ENCODE data around the gene NDUFAF8. TPM values are rescaled to one million over a fixed set of nuclear protein-coding genes. Genes with fewer than 3 reads are reported as not detected.

The NDUFAF8 gene
- total and polyA plus RNA-seq, 7 experiments from 2014 or later, result 34.2 to 85.9 (median 45.1) TPM

GRCh38 chr17:81254955-81255717 is 16.0 kb downstream of the NDUFAF8 start:
- no peak overlapping the region for H3K4me3 ChIP-seq (ENCODE audit: low read length)
- ATAC-seq, result peak; percentile 47
- peaks cover 6 to 10% (median 7%) of the 10 kb centered on the region in 7 donors for H3K4me1 Mint-ChIP-seq
- peaks cover 4 to 15% (median 7%) of the 10 kb centered on the region in 5 donors for H3K36me3 Mint-ChIP-seq
- H3K27me3 Mint-ChIP-seq, result no peaks in the 10 kb centered on the region
- ChIA-PET CTCF (interaction anchor here (0.8 to 2.0 kb wide), 2 partner anchors 227 to 230 kb away, joined by 3 to 5 read pairs; no protein-coding TSS in a partner anchor), POLR2A (no interaction called here)
- H3K4me1 ChIP-seq (ENCODE audit: control insufficient read depth in 2 of 2, insufficient read depth in 2 of 2, low read length in 2 of 2), result no peaks in the 10 kb centered on the region
- H3K9me3 ChIP-seq (ENCODE audit: control insufficient read depth in 2 of 3, low read length in 3 of 3), result no peaks in the 10 kb centered on the region
- H3K4me3 Mint-ChIP-seq, result no peak overlapping the region
- no peak overlapping the region for H3K27ac ChIP-seq (ENCODE audit: low read depth, low read length)
- H3K36me3 ChIP-seq (ENCODE audit: control insufficient read depth in 2 of 3, insufficient read depth in 3 of 3, low read length in 3 of 3), result peaks cover 0 to 82% (median 7%) of the 10 kb centered on the region in 3 experiments
- no peak overlapping the region for H3K27ac Mint-ChIP-seq
- intact Hi-C loops (cut with micrococcal nuclease), result loop anchor here in 1 of 2 donors (10.0 kb wide), 1 partner anchor 130 kb away; no protein-coding TSS in a partner anchor
- no peak for DNase-seq
- no peaks in the 10 kb centered on the region for H3K27me3 ChIP-seq (ENCODE audit: control insufficient read depth in 2 of 2, insufficient read depth in 2 of 2, low read length in 2 of 2)
- peaks cover 0 to 5% (median 0%) of the 10 kb centered on the region in 11 donors for H3K9me3 Mint-ChIP-seq

GRCh38 chr17:81256616-81257015 is 17.5 kb downstream of the NDUFAF8 start:
- peaks cover 6 to 10% (median 7%) of the 10 kb centered on the region in 7 donors for H3K4me1 Mint-ChIP-seq
- H3K36me3 Mint-ChIP-seq, result peaks cover 4 to 11% (median 7%) of the 10 kb centered on the region in 5 donors
- Histone ChIP-seq H3K4me3 (ENCODE audit: low read length) (no peak overlapping the region), H3K36me3 (ENCODE audit: control insufficient read depth in 2 of 3, insufficient read depth in 3 of 3, low read length in 3 of 3) (peaks cover 0 to 82% (median 4%) of the 10 kb centered on the region in 3 experiments), H3K9me3 (ENCODE audit: control insufficient read depth in 2 of 3, low read length in 3 of 3) (no peaks in the 10 kb centered on the region), H3K27me3 (ENCODE audit: control insufficient read depth in 2 of 2, insufficient read depth in 2 of 2, low read length in 2 of 2) (no peaks in the 10 kb centered on the region), H3K4me1 (ENCODE audit: control insufficient read depth in 2 of 2, insufficient read depth in 2 of 2, low read length in 2 of 2) (no peaks in the 10 kb centered on the region), H3K27ac (ENCODE audit: low read depth, low read length) (no peak overlapping the region)
- CTCF ChIA-PET, result interaction anchor here (0.6 to 0.8 kb wide), 2 partner anchors 165 to 228 kb away, joined by 3 to 4 read pairs; no protein-coding TSS in a partner anchor
- intact Hi-C loops (cut with micrococcal nuclease), result loop anchor here in 1 of 2 donors (10.0 kb wide), 1 partner anchor 128 kb away; no protein-coding TSS in a partner anchor
- POLR2A ChIA-PET, result no interaction called here
- H3K4me3 Mint-ChIP-seq, result peak overlapping the region in 1 of 10 donors; percentile 14
- no peak overlapping the region for H3K27ac Mint-ChIP-seq
- H3K9me3 Mint-ChIP-seq, result peaks cover 0 to 3% (median 0%) of the 10 kb centered on the region in 11 donors
- ATAC-seq, result no peak
- H3K27me3 Mint-ChIP-seq, result no peaks in the 10 kb centered on the region
- no peak for DNase-seq

GRCh38 chr17:81257533-81257932 is 18.4 kb downstream of the NDUFAF8 start:
- H3K9me3 ChIP-seq (ENCODE audit: control insufficient read depth in 2 of 3, low read length in 3 of 3), result no peaks in the 10 kb centered on the region
- peaks cover 6 to 10% (median 7%) of the 10 kb centered on the region in 7 donors for H3K4me1 Mint-ChIP-seq
- H3K4me3 Mint-ChIP-seq, result no peak overlapping the region
- POLR2A ChIA-PET, result no interaction called here
- no peak for DNase-seq
- peaks cover 0 to 3% (median 0%) of the 10 kb centered on the region in 11 donors for H3K9me3 Mint-ChIP-seq
- no peak overlapping the region for H3K4me3 ChIP-seq (ENCODE audit: low read length)
- intact Hi-C loops (cut with micrococcal nuclease), result loop anchor here in 1 of 2 donors (10.0 kb wide), 1 partner anchor 127 kb away; no protein-coding TSS in a partner anchor
- H3K36me3 ChIP-seq (ENCODE audit: control insufficient read depth in 2 of 3, insufficient read depth in 3 of 3, low read length in 3 of 3), result peaks cover 0 to 82% (median 2%) of the 10 kb centered on the region in 3 experiments
- CTCF ChIA-PET, result no interaction called here
- no peak overlapping the region for H3K27ac ChIP-seq (ENCODE audit: low read depth, low read length)
- H3K4me1 ChIP-seq (ENCODE audit: control insufficient read depth in 2 of 2, insufficient read depth in 2 of 2, low read length in 2 of 2), result no peaks in the 10 kb centered on the region
- H3K36me3 Mint-ChIP-seq, result peaks cover 4 to 13% (median 7%) of the 10 kb centered on the region in 5 donors
- H3K27ac Mint-ChIP-seq, result peak overlapping the region in 1 of 9 donors; percentile 43
- H3K27me3 ChIP-seq (ENCODE audit: control insufficient read depth in 2 of 2, insufficient read depth in 2 of 2, low read length in 2 of 2), result no peaks in the 10 kb centered on the region
- H3K27me3 Mint-ChIP-seq, result no peaks in the 10 kb centered on the region
- no peak for ATAC-seq

GRCh38 chr17:81258292-81258691 is 19.2 kb downstream of the NDUFAF8 start:
- intact Hi-C loops (cut with micrococcal nuclease), result loop anchor here in 1 of 2 donors (10.0 kb wide), 1 partner anchor 127 kb away; no protein-coding TSS in a partner anchor
- H3K27ac Mint-ChIP-seq, result no peak overlapping the region
- CTCF ChIA-PET, result interaction anchor here (0.6 to 1.2 kb wide), 2 partner anchors 226 to 752 kb away, joined by 3 read pairs; no protein-coding TSS in a partner anchor

GRCh38 chr17:81259058-81259605 is 20.0 kb downstream of the NDUFAF8 start:
- Mint-ChIP-seq H3K27ac (no peak overlapping the region), H3K9me3 (no peaks in the 10 kb centered on the region), H3K36me3 (peaks cover 0 to 13% (median 0%) of the 10 kb centered on the region in 5 donors), H3K4me1 (no peaks in the 10 kb centered on the region), H3K27me3 (no peaks in the 10 kb centered on the region), H3K4me3 (no peak overlapping the region)
- H3K9me3 ChIP-seq (ENCODE audit: control insufficient read depth in 2 of 3, low read length in 3 of 3), result no peaks in the 10 kb centered on the region
- no peaks in the 10 kb centered on the region for H3K27me3 ChIP-seq (ENCODE audit: control insufficient read depth in 2 of 2, insufficient read depth in 2 of 2, low read length in 2 of 2)
- no peaks in the 10 kb centered on the region for H3K4me1 ChIP-seq (ENCODE audit: control insufficient read depth in 2 of 2, insufficient read depth in 2 of 2, low read length in 2 of 2)
- CTCF ChIA-PET, result interaction anchor here (1.2 kb wide), 1 partner anchor 226 kb away, joined by 3 read pairs; no protein-coding TSS in a partner anchor
- DNase-seq (no peak), ATAC-seq (no peak)
- H3K36me3 ChIP-seq (ENCODE audit: control insufficient read depth in 2 of 3, insufficient read depth in 3 of 3, low read length in 3 of 3), result peaks cover 0 to 92% (median 0%) of the 10 kb centered on the region in 3 experiments
- H3K27ac ChIP-seq (ENCODE audit: low read depth, low read length), result no peak overlapping the region
- H3K4me3 ChIP-seq (ENCODE audit: low read length), result no peak overlapping the region
- POLR2A ChIA-PET, result no interaction called here
- intact Hi-C loops (cut with micrococcal nuclease), result loop anchor here in 1 of 2 donors (10.0 kb wide), 1 partner anchor 126 kb away; no protein-coding TSS in a partner anchor

More at GRCh38 chr17:81258292-81258691, 19.2 kb downstream of the NDUFAF8 start:
- H3K27me3 ChIP-seq (ENCODE audit: control insufficient read depth in 2 of 2, insufficient read depth in 2 of 2, low read length in 2 of 2), result no peaks in the 10 kb centered on the region
- H3K27ac ChIP-seq (ENCODE audit: low read depth, low read length), result no peak overlapping the region
- no peak overlapping the region for H3K4me3 Mint-ChIP-seq
- no peak overlapping the region for H3K4me3 ChIP-seq (ENCODE audit: low read length)
- peaks cover 3 to 7% (median 4%) of the 10 kb centered on the region in 7 donors for H3K4me1 Mint-ChIP-seq
- ATAC-seq (no peak), DNase-seq (no peak)
- H3K4me1 ChIP-seq (ENCODE audit: control insufficient read depth in 2 of 2, insufficient read depth in 2 of 2, low read length in 2 of 2), result no peaks in the 10 kb centered on the region
- peaks cover 1 to 13% (median 5%) of the 10 kb centered on the region in 5 donors for H3K36me3 Mint-ChIP-seq
- peaks cover 0 to 83% (median 0%) of the 10 kb centered on the region in 3 experiments for H3K36me3 ChIP-seq (ENCODE audit: control insufficient read depth in 2 of 3, insufficient read depth in 3 of 3, low read length in 3 of 3)
- POLR2A ChIA-PET, result no interaction called here
- peaks cover 0 to 3% (median 0%) of the 10 kb centered on the region in 11 donors for H3K9me3 Mint-ChIP-seq
- H3K27me3 Mint-ChIP-seq, result no peaks in the 10 kb centered on the region
- H3K9me3 ChIP-seq (ENCODE audit: control insufficient read depth in 2 of 3, low read length in 3 of 3), result no peaks in the 10 kb centered on the region

GRCh38 chr17:81260171-81260570 is 21.1 kb downstream of the NDUFAF8 start:
- H3K27me3 Mint-ChIP-seq, result no peaks in the 10 kb centered on the region
- peaks cover 0 to 97% (median 0%) of the 10 kb centered on the region in 3 experiments for H3K36me3 ChIP-seq (ENCODE audit: control insufficient read depth in 2 of 3, insufficient read depth in 3 of 3, low read length in 3 of 3)
- intact Hi-C loops (cut with micrococcal nuclease), result no loop called here
- H3K4me3 Mint-ChIP-seq, result no peak overlapping the region
- CTCF ChIA-PET, result no interaction called here
- peaks cover 0 to 16% (median 0%) of the 10 kb centered on the region in 5 donors for H3K36me3 Mint-ChIP-seq
- no peak overlapping the region for H3K4me3 ChIP-seq (ENCODE audit: low read length)
- H3K9me3 ChIP-seq (ENCODE audit: control insufficient read depth in 2 of 3, low read length in 3 of 3), result no peaks in the 10 kb centered on the region
- no peaks in the 10 kb centered on the region for H3K9me3 Mint-ChIP-seq
- POLR2A ChIA-PET, result no interaction called here
- H3K4me1 Mint-ChIP-seq, result no peaks in the 10 kb centered on the region
- H3K27me3 ChIP-seq (ENCODE audit: control insufficient read depth in 2 of 2, insufficient read depth in 2 of 2, low read length in 2 of 2), result no peaks in the 10 kb centered on the region
- ATAC-seq (no peak), DNase-seq (no peak)
- no peak overlapping the region for H3K27ac ChIP-seq (ENCODE audit: low read depth, low read length)
- no peaks in the 10 kb centered on the region for H3K4me1 ChIP-seq (ENCODE audit: control insufficient read depth in 2 of 2, insufficient read depth in 2 of 2, low read length in 2 of 2)
- H3K27ac Mint-ChIP-seq, result no peak overlapping the region
